Stimulated activated CD4-positive, alpha-beta T cell treated with anti-CD3 and anti-CD28 coated beads, Interleukin-2, amount 100 ng/mL, for 24 hours (primary cell): Measurements from ENCODE around the gene NTN1.

Experiments
- DNase-seq, 2 donors: peaks; one replicate each; pipeline ENCODE4 v3.0.0-alpha.2; 2020

Gene NTN1

DNA sequence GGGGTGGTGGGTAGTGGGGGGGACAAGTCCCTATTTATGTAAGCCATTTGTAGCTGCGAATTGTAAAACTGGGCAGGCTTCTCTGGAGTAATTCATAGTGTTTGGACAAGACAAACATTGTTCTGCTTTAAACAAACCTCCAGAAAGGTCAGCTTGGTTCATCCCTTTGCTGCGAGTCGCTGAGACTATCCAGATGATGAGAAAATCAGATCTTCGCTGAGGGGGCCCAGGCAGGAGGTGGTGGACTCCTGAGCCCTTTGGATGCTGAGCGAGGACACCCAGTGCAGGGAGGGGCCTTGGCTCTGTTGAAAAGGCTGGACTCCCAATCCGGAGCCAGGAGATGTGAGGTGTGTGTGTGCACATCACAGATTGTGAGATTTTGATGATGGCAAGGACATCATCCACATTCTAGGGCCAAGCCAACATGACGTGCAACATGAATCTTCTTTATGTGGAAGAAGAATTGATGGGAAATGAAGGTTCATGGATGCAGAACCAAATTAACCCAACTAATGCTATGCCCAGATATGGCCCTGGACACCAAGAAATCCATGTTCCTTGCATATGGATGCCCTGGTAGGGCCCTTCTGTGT, 15.0 kb upstream of the NTN1 start:
- no peak for DNase-seq

DNA sequence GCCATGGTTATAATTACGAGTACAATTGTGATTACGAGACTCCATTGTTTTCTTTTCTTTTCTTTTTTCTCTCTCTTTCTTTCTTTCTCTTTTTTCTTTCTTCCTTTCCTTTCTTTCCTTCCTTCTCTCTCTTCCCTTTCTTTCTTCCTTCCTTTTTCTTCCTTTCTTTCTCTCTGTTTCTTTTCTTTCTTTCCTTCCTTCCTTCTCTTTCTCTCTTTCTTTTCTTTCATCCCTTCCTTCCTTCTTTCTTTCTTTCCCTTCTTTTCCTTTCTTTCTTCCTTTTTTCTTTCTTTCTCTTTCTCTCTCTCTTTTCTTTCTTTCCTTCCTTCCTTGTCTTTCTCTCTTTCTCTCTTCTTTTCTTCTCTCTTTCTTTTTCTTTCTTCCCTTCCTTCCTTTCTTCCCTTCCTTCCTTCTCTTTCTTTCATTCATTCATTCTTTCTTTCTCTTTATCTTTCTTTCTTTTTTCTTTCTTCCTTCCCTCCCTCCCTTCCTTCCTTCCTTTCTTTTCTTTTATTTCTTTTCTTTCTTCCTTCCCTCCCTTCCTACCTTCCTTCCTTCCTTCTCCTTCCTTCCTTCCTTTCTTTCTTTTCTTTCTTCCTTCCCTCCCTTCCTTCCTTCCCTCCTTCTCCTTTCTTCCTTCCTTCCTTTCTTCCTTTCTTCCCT, 14.1 kb upstream of the NTN1 start:
- DNase-seq, result no peak

DNA sequence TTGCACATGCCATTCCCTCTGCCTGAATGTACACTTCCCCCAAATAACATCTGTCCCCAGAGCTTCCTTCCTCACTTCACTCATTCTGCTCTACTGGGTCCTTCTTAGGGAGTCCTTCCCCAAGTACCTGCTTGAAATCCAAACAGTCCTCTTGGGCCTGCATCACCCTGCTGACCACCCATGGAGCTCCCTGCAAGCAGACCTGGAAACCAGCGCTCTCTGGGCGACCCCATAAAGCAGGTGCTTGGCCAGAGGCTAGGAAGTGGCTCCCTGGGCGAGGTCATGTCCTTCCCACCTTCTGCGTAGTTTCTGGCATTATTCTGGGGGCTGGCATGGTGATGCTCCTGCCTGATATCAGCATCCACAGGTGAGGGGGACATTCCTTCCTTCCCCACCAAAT, 12.2 kb upstream of the NTN1 start:
- no peak for DNase-seq

DNA sequence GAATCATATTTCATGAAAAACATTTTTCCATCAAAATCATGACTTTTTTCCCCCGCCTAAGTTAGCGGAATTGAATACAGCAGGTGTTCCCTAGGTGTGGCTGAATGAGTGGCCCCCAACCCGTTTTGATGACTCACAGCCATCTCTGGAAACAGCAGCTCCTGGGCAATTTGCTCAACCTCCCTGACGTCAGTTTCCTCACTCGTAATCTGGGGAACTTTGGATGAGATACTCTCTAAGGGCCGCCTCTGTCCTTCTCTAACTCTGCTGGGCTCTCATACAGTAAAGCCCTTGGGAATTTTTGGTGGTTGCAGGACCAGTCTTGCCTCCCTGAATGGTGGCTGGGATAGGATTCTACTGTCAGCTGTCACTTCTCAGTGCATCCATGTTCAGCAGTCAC, 11.6 kb upstream of the NTN1 start:
- no peak for DNase-seq

DNA sequence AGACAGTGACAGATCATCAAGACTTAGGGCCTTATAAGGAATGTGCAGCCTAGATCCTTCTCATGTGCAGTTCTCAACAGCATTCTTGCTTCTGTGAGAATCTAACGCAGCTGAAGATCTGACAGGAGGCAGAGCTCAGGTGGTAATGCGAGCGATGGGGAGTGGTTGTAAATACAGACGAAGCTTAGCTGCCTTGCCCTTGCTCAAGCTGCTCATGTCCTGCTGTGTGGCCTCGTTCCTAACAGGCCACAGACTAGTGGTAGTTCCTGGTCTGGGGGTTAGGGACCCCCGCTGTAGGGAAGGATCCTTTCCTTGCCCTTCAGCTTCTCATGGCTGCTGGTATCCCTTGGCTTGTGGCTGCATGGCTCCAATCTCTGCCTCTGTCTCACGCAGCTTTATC, 10.3 kb upstream of the NTN1 start:
- DNase-seq, result no peak

DNA sequence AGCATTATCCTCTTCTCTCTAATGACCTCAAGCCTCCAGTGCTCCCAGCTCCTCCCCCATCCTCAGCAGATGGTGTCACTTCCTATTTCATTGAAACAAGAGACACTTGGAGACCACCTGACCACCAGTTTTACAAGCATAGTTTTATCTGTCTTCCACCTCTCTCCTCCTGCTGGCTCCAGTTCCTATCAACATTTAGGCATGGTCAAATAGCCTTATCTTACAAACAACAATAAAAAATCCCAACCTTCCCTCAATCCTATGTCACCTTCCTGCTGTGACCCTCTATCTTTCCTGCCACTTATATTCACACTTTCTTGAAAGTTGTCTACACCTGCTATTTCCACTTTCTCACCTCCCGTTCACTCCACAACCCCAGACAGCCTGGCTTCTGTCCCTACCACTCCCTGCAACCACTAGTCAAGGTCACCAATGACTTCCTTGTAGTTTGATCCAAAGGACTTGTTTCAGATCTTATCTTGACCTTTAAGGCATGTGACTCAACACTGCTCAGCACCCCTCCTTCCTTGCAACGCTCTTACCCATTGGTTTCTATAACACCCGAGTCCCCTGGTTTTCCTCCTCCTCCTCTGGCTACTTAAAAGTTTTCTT, 4.3 kb upstream of the NTN1 start:
- DNase-seq, result no peak

DNA sequence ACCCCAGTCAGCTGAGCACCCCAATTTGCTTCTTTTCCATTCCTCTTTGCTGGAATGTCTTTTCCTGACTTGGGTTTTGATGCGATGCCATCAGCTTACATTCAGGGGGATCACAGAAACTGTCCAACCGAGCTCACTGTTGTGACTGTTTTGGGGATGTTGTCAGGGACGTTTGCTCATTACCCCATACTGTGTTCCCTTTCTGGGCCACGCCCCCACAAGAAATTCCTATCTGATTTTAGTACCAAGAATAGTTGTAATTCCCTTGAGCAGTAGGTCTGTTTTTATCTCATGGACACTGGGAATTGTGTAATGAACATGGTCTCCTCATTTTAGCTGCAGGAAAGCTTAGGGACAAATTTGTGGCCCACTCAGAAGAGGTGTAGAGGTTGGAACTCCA, 2.6 kb upstream of the NTN1 start:
- DNase-seq, result no peak

DNA sequence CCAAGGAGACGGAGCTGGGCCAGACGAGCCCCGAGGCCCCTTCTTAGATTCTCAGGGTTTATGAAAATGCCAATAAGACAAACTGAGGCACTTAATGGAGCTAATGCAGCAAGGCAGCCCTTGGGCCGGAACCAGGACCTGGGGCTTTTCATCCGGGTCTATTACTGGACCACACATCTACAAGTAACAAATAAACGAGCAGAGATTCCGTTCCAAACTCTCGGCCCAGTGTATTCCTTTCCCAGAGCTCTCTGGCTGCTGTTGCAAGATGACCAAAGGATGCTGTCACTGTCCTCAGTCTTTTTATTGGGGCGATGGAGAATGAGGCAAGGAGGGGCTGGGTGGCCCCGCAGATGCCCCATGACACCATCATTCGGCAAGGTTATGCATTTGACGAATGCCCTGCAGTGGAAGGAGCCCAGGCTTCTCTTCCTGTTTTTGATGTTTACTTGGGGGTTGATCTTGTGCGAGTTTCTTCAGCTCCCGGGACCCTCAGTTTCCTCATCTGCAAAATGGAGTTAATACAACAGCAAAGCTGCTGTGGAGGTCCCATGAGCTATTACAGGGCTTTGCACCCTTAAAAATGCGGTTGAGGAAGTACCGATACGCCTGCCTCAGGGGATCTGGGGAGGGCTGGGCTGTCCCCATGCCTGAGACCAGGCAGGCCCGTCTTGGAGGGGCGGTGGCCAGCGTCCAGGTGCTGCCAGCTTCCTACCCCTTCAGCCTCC, 1.1 kb upstream of the NTN1 start:
- no peak for DNase-seq

GRCh38 chr17:9020824-9021157, 519 bp upstream of the NTN1 start:
- DNase-seq, result no peak

DNA sequence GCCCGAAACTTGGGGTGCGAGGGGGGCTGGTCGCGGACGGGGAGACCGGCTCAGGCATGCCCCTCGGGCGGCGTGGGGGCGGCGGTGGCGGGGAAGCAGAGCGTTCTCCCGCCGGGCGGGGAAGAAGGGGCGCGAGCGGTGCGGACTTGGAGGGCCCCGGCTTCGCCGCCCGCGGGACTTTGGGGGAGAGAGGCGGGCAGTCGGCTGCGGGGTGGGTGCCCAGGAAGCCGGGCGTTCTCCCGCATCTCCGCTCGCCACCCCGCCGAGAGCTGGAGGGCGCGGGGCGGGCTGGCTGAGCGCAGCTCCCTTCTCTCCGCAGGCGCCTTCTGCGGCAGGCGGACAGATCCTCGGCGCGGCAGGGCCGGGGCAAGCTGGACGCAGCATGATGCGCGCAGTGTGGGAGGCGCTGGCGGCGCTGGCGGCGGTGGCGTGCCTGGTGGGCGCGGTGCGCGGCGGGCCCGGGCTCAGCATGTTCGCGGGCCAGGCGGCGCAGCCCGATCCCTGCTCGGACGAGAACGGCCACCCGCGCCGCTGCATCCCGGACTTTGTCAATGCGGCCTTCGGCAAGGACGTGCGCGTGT, 772 bp downstream of the NTN1 start:
- DNase-seq, result peak in 1 of 2 donors; percentile 28

GRCh38 chr17:9022573-9023391, 1.5 kb downstream of the NTN1 start:
- peak in 1 of 2 donors; percentile 27 for DNase-seq

- DNase-seq, result no peak
Measured at GRCh38 chr17:9023392-9024218, 2.3 kb downstream of the NTN1 start.

DNA sequence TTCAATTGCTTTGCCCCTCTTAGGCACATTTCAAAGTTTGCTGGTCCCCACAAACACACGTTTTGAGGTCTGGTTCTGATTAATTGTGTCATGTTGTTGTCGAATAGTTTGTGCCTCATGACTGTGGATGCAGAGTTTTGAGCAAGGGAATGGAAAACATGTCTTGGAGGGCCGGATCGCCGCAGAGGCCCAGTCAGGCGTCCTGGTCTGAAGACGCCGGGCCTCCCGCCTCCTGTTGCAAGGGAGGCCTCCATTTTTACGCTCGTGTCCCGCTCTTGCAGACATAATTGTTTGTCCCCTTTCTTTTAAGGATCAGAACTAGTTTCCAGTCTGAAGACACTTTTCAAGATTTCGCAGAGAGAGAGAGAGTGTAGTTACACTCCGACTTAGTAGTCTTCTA, 3.2 kb downstream of the NTN1 start:
- DNase-seq, result no peak

GRCh38 chr17:9026741-9027140, 5.4 kb downstream of the NTN1 start:
- DNase-seq, result no peak

- DNase-seq, result no peak
Measured at GRCh38 chr17:9028202-9028987, 7.1 kb downstream of the NTN1 start.

GRCh38 chr17:9028988-9029570, 7.8 kb downstream of the NTN1 start:
- no peak for DNase-seq

DNA sequence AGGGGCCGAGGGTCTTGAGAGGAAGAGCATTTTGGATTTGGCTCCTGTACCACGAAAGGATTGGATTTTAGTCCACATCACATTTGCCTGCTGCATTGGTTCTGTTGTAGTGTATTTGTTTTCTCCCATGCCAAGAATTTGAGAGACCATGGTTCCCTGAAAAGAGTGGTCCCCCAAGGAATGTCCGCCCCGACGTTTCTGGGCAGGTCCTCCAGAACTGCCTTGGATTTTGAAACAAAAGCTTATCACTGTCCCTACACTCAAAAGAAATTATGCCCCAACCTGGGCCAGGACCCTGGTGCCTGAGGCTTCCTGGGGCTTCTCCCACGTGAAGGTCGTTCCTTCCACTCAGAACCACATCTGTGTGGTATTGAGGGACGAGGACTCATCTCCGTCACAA, 10.8 kb downstream of the NTN1 start:
- no peak for DNase-seq

DNA sequence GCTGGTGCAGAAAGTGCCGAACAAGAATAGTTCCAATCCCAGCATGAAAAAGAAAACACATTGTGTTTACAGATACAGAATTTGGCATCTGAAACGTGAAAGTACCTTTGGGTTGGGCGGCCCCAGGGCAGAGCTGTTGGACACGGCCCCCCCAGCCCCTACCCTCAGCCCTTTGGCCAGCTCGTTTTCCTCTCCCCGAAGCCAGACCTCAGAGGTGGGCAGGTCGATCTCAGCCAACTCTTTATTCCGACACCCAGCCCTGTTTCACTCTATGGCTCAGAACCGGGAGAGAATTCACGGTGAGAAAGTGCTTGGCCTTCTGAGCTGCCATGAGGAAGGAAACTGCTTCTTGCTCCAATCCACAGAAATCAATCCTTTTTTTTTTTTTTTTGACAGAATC, 11.3 kb downstream of the NTN1 start:
- no peak for DNase-seq

DNA sequence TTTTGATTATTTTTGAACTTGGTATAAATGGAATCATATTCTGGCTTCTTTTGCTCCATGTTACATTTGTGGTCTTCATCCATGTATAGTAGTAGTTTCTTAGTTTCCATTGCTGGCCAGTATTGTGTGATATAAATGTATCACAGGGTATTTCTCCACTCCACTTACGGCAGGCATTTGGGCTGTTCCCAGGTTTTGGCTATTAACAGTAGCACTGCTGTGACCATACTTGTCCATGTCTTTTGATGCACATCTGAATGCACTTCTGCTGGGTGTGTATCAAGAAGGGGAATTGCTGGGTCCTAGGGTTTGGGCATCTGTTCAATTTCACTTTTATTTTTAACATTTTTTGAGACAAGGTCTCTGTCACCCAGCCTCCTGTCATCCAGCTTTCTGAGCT, 13.9 kb downstream of the NTN1 start:
- no peak for DNase-seq

- no peak for DNase-seq
Measured at GRCh38 chr17:9036336-9036735, 15.0 kb downstream of the NTN1 start.

DNA sequence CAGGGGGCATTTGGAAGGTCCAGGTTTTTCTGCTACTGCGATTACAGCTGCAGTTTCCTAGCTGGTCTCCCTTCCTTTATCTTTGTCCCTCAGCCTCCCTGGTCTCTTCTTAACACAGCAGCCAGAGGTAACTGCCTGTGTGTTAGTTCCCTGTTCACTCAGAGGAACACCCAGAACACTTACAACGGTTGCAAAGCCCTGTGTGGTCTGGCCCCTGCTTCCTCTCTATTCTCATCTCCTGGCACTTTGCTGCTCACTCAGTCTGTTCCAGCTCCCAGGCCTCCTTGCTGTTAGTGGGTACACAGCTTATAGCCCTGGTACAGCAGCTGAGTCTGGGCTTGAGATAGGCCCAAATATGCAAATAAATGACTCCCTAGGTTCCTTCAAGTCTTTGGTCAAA, 16.4 kb downstream of the NTN1 start:
- no peak for DNase-seq
